Colonic mucosa (tissue), 4 donors: ENCODE measurements around the gene ZEB1. TPM values are rescaled to one million over a fixed set of nuclear protein-coding genes. Genes with fewer than 3 reads are reported as not detected.

Experiments
- DNase-seq: peaks from one replicate; pipeline ENCODE4 v3.0.0-alpha.2; 2020
- H3K27ac ChIP-seq: fragments of 200-600 bp; one replicate; pipeline ENCODE4 v1.8.0; 2021
- H3K27me3 ChIP-seq: fragments of 200-600 bp; one replicate; pipeline ENCODE4 v1.8.0; 2021
- H3K36me3 ChIP-seq: fragments of 200-600 bp; one replicate; pipeline ENCODE4 v1.8.0; 2021
- H3K4me1 ChIP-seq: fragments of 200-600 bp; one replicate; pipeline ENCODE4 v1.8.0; 2021; ENCODE audit warnings: mild to moderate bottlenecking
- H3K4me3 ChIP-seq: fragments of 200-600 bp; one replicate; pipeline ENCODE4 v1.8.0; 2021
- H3K9ac ChIP-seq, 2 donors: one replicate each; pipeline ENCODE4 v1.7.0; 2013; ENCODE audit warnings: control low read depth in 2 of 2, low read depth in 2 of 2, low read length in 2 of 2
- H3K9me3 ChIP-seq: fragments of 200-600 bp; one replicate; pipeline ENCODE4 v1.8.0; 2021
- intact Hi-C: fragments of 100-400 bp; cut with DNase I; formaldehyde crosslinking; loops from one replicate; pipeline ENCODE4 v1.14.1; 2022
- total RNA-seq, 2 donors: library from RNA; stranded (reverse); fragmentation: NEBNext Ultra II Directional in 1 of 2; extraction: Animal tissue kit (Norgen Biotek cat#: 25700) in 1 of 2; gene quantifications; one replicate each; pipeline ENCODE4 v1.2.1, GENCODE V29; 2021
- TF ChIP-seq, protein P1 (sequence below): fragments of 200-600 bp; IDR thresholded peaks from one replicate; pipeline ENCODE4 v1.8.0; 2022; ENCODE audit warnings: antibody characterized with exemption, mild to moderate bottlenecking
- donor health status: healthy.
- donor health status: DM: no; HTN: no; CAD: no.
- donor health status: DM: no; HTN: no; CAD: no.

The ZEB1 gene
- total RNA-seq, 2 donors from 2014 or later = 6.1 to 32.3 TPM

- H3K36me3 ChIP-seq = no peaks in the 10 kb centered on the region
- intact Hi-C loops = no loop called here
- no peak for DNase-seq
- H3K4me3 ChIP-seq = no peak overlapping the region
- H3K9me3 ChIP-seq = no peaks in the 10 kb centered on the region
- no peaks in the 10 kb centered on the region for H3K27me3 ChIP-seq
- TF ChIP-seq, protein P1, sequence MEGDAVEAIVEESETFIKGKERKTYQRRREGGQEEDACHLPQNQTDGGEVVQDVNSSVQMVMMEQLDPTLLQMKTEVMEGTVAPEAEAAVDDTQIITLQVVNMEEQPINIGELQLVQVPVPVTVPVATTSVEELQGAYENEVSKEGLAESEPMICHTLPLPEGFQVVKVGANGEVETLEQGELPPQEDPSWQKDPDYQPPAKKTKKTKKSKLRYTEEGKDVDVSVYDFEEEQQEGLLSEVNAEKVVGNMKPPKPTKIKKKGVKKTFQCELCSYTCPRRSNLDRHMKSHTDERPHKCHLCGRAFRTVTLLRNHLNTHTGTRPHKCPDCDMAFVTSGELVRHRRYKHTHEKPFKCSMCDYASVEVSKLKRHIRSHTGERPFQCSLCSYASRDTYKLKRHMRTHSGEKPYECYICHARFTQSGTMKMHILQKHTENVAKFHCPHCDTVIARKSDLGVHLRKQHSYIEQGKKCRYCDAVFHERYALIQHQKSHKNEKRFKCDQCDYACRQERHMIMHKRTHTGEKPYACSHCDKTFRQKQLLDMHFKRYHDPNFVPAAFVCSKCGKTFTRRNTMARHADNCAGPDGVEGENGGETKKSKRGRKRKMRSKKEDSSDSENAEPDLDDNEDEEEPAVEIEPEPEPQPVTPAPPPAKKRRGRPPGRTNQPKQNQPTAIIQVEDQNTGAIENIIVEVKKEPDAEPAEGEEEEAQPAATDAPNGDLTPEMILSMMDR = no peak
- no peaks in the 10 kb centered on the region for H3K4me1 ChIP-seq
- no peak overlapping the region for H3K27ac ChIP-seq
- H3K9ac ChIP-seq = no peak overlapping the region
These were observed 165.6 kb downstream of the ZEB1 start for GRCh38 chr10:31484431-31485135.

GRCh38 chr10:31490858-31491504 lies 172.0 kb downstream of the ZEB1 start:
- no peaks in the 10 kb centered on the region for H3K27me3 ChIP-seq
- intact Hi-C loops = no loop called here
- no peaks in the 10 kb centered on the region for H3K36me3 ChIP-seq
- no peak overlapping the region for H3K4me3 ChIP-seq
- H3K9ac ChIP-seq = no peak overlapping the region
- TF ChIP-seq, protein P1 = peak; percentile 33
- no peak overlapping the region for H3K27ac ChIP-seq
- no peaks in the 10 kb centered on the region for H3K9me3 ChIP-seq
- DNase-seq = no peak
- no peaks in the 10 kb centered on the region for H3K4me1 ChIP-seq

DNA sequence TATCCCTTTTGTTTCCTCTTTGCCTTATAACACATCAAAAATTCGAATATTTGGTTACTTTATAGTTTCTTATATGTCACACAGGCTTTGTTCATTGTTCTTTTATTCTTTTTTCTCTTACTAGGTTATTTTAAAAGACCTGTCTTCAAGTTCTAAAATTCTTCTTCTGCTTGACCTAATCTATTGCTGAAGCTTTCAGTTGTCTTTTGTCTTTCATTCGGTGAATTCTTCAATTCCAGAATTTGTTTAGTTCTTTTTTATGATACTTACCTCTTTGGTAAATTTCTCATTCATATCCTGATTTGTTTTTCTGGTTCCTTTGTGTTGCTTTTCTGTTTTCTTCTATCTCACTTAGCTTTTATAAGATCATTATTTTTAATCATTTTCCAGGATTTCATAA lies 188.4 kb downstream of the ZEB1 start:
- TF ChIP-seq, protein P1 = no peak
- Histone ChIP-seq H3K36me3 (no peaks in the 10 kb centered on the region), H3K27ac (no peak overlapping the region), H3K27me3 (no peaks in the 10 kb centered on the region), H3K4me1 (no peaks in the 10 kb centered on the region), H3K9ac (no peak overlapping the region), H3K9me3 (no peaks in the 10 kb centered on the region), H3K4me3 (no peak overlapping the region)
- no peak for DNase-seq
- intact Hi-C loops = no loop called here

DNA sequence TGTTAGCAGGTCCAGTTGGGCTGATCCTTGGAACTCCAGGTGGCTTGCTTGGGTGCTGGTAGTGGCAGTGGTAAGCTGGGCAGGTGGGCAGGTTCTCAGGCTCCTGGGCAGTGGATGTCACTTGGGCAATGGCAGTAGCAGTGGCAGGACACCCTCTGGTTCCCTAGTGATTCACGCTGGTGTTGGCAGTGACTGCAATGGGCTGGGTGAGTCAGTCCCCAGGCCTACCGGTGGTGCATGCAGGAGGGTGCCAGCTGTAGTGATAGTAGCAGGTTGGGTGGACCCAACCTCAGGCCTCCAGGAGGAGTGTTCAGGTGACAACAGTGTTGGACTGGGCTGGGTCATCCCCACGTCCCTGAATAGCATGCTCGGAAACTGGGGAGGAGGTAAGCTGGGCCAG lies 189.2 kb downstream of the ZEB1 start:
- no peaks in the 10 kb centered on the region for H3K27me3 ChIP-seq
- no peaks in the 10 kb centered on the region for H3K36me3 ChIP-seq
- TF ChIP-seq, protein P1 = no peak
- intact Hi-C loops = no loop called here
- no peak overlapping the region for H3K27ac ChIP-seq
- no peak for DNase-seq
- no peak overlapping the region for H3K4me3 ChIP-seq
- H3K9me3 ChIP-seq = no peaks in the 10 kb centered on the region
- no peaks in the 10 kb centered on the region for H3K4me1 ChIP-seq
- no peak overlapping the region for H3K9ac ChIP-seq

GRCh38 chr10:31508882-31509281 lies 189.9 kb downstream of the ZEB1 start:
- H3K9ac ChIP-seq = no peak overlapping the region
- H3K36me3 ChIP-seq = no peaks in the 10 kb centered on the region
- no peaks in the 10 kb centered on the region for H3K4me1 ChIP-seq
- H3K4me3 ChIP-seq = no peak overlapping the region
- no peak for DNase-seq
- TF ChIP-seq, protein P1 = no peak
- no peaks in the 10 kb centered on the region for H3K27me3 ChIP-seq
- intact Hi-C loops = no loop called here
- no peaks in the 10 kb centered on the region for H3K9me3 ChIP-seq
- H3K27ac ChIP-seq = no peak overlapping the region
